A204.1 (cell line): ENCODE measurements around the gene ZNF841.
"Not testable (repeated sequence)": the region's sequence is repeated elsewhere in the genome, so short reads cannot be mapped to it uniquely, and the experiment has no call there.

Source experiments
- FAIRE-seq: peaks from 2 replicates; lab custom pipeline; 2012; peaks lifted over from hg19 to GRCh38; lab: Jason Lieb, UNC

ZNF841 gene

GRCh38 chr19:52095172-52096014 lies at the start of gene ZNF841:
Gene ZNF841, minus strand, starts transcription at chr19:52095765. Its CDS starts 10,964 bp downstream, at chr19:52084801.
- no peak for FAIRE-seq

- FAIRE-seq = no peak
These were observed 46.5 kb upstream of the ZNF841 start for GRCh38 chr19:52142001-52142595.

GRCh38 chr19:52141203-52141602 lies 45.6 kb upstream of the ZNF841 start:
- FAIRE-seq = no peak

- FAIRE-seq = no peak
These were observed 44.6 kb upstream of the ZNF841 start for GRCh38 chr19:52140032-52140710.

GRCh38 chr19:52139252-52140031 lies 43.9 kb upstream of the ZNF841 start, which contains the start of gene ZNF616:
Gene ZNF616, minus strand, starts transcription at chr19:52139938. Its CDS starts 9,426 bp downstream, at chr19:52130512.
- FAIRE-seq = peak; percentile 96

- no peak for FAIRE-seq
These were observed 43.4 kb upstream of the ZNF841 start for GRCh38 chr19:52138983-52139251.

GRCh38 chr19:52138278-52138982 lies 42.9 kb upstream of the ZNF841 start:
- FAIRE-seq = no peak

GRCh38 chr19:52120286-52120685 lies 24.7 kb upstream of the ZNF841 start:
- no peak for FAIRE-seq

- FAIRE-seq = no peak
These were observed 20.0 kb upstream of the ZNF841 start for GRCh38 chr19:52115526-52116053.

- no peak for FAIRE-seq
These were observed 19.1 kb upstream of the ZNF841 start for GRCh38 chr19:52114691-52115090.

GRCh38 chr19:52112624-52113023 lies 17.1 kb upstream of the ZNF841 start:
- FAIRE-seq = no peak

- FAIRE-seq = no peak
These were observed 15.2 kb upstream of the ZNF841 start for GRCh38 chr19:52110780-52111179.

GRCh38 chr19:52102782-52103181 lies 7.2 kb upstream of the ZNF841 start:
- FAIRE-seq = no peak

- no peak for FAIRE-seq
These were observed 6.4 kb upstream of the ZNF841 start for GRCh38 chr19:52101866-52102562.

GRCh38 chr19:52099497-52100138 lies 4.1 kb upstream of the ZNF841 start:
- no peak for FAIRE-seq

- FAIRE-seq = not testable (repeated sequence)
These were observed 851 bp upstream of the ZNF841 start for GRCh38 chr19:52096416-52096815.

- no peak for FAIRE-seq
These were observed 937 bp downstream of the ZNF841 start for GRCh38 chr19:52094526-52095130.

GRCh38 chr19:52086481-52086880 lies 9.1 kb downstream of the ZNF841 start:
- FAIRE-seq = no peak

- no peak for FAIRE-seq
These were observed 25.1 kb downstream of the ZNF841 start for GRCh38 chr19:52070496-52070895.

- FAIRE-seq = no peak
These were observed 25.9 kb downstream of the ZNF841 start for GRCh38 chr19:52069653-52070052.
